ENCODE results near the gene ZNF585A. TPM values are rescaled to one million over a fixed set of nuclear protein-coding genes. Genes with fewer than 3 reads are reported as not detected.

ZNF585A gene
- polyA plus RNA-seq, 1 donor (not counting 4 experiments of a cell fraction or from before 2014, with no cell fraction given) = 13.2 TPM

- Histone ChIP-seq H3K9me3 (ENCODE audit: control insufficient read depth, low read depth, low read length) (no peaks in the 10 kb centered on the region), H3K9ac (ENCODE audit: control insufficient read depth, extremely low read depth, insufficient read depth, low read length) (no peak overlapping the region), H3K79me2 (ENCODE audit: control insufficient read depth, insufficient read depth, low read length) (peaks cover 13% of the 10 kb centered on the region), H3K27ac (ENCODE audit: control insufficient read depth, insufficient read depth, low read length) (no peak overlapping the region), H4K20me1 (ENCODE audit: control insufficient read depth, extremely low read depth, insufficient read depth, low read length) (no peaks in the 10 kb centered on the region), H3K27me3 (ENCODE audit: control insufficient read depth, extremely low read depth, insufficient read depth, low read length) (no peaks in the 10 kb centered on the region), H2AFZ (ENCODE audit: control insufficient read depth, low read length) (no peak overlapping the region), H3K9me1 (ENCODE audit: control insufficient read depth, extremely low read depth, insufficient read depth, low read length) (no peaks in the 10 kb centered on the region), H3K4me2 (ENCODE audit: control insufficient read depth, extremely low read depth, insufficient read depth, low read depth, low read length) (no peak overlapping the region), H3K36me3 (ENCODE audit: control insufficient read depth in 2 of 2, extremely low read depth in 1 of 2, insufficient read depth in 2 of 2, low read length in 2 of 2) (peaks cover 0 to 2% of the 10 kb centered on the region in 2 experiments), H3K4me3 (ENCODE audit: control insufficient read depth in 2 of 3, extremely low read depth in 1 of 3, insufficient read depth in 2 of 3, low read depth in 1 of 3, low read length in 3 of 3) (no peak overlapping the region), H3K4me1 (ENCODE audit: control insufficient read depth, extremely low read depth, insufficient read depth, low read length) (peaks cover 15% of the 10 kb centered on the region)
- TF ChIP-seq CTCF (optimal IDR thresholded peaks at IDR 0.05 in 1 of 3, IDR thresholded peaks at IDR 0.05 in 1 of 3, conservative IDR thresholded peaks at IDR 0.05 in 1 of 3; ENCODE audit: extremely low read depth in 1 of 3, insufficient read depth in 2 of 3, low read length in 3 of 3) = no peak
- no peak for TF ChIP-seq EZH2 (IDR thresholded peaks at IDR 0.05; ENCODE audit: low read length)
- no peak for FAIRE-seq
- DNase-seq (ENCODE audit: low read depth, low spot score) = no peak
- dilution Hi-C loops (cut with MboI; ENCODE audit: extremely low pct_ligation_motif_present, low sequenced_read_pairs) = loop anchor here (5.0 kb wide), 1 partner anchor 48 kb away; the partner anchor contains the start of gene ZNF585A
Observed at GRCh38 chr19:37220383-37220782, 47.9 kb upstream of the ZNF585A start.

GRCh38 chr19:37218592-37218935, 46.1 kb upstream of the ZNF585A start:
- DNase-seq (ENCODE audit: low read depth, low spot score) (no peak), FAIRE-seq (no peak)
- peaks cover 15% of the 10 kb centered on the region for H3K4me1 ChIP-seq (ENCODE audit: control insufficient read depth, extremely low read depth, insufficient read depth, low read length)
- no peaks in the 10 kb centered on the region for H3K27me3 ChIP-seq (ENCODE audit: control insufficient read depth, extremely low read depth, insufficient read depth, low read length)
- H3K27ac ChIP-seq (ENCODE audit: control insufficient read depth, insufficient read depth, low read length) = peak overlapping the region; percentile 90
- H3K9ac ChIP-seq (ENCODE audit: control insufficient read depth, extremely low read depth, insufficient read depth, low read length) = peak overlapping the region; percentile 87
- no peaks in the 10 kb centered on the region for H4K20me1 ChIP-seq (ENCODE audit: control insufficient read depth, extremely low read depth, insufficient read depth, low read length)
- H3K4me2 ChIP-seq (ENCODE audit: control insufficient read depth, extremely low read depth, insufficient read depth, low read depth, low read length) = peak overlapping the region; percentile 83
- H3K9me1 ChIP-seq (ENCODE audit: control insufficient read depth, extremely low read depth, insufficient read depth, low read length) = no peaks in the 10 kb centered on the region
- TF ChIP-seq CTCF (optimal IDR thresholded peaks at IDR 0.05 in 1 of 3, IDR thresholded peaks at IDR 0.05 in 1 of 3, conservative IDR thresholded peaks at IDR 0.05 in 1 of 3; ENCODE audit: extremely low read depth in 1 of 3, insufficient read depth in 2 of 3, low read length in 3 of 3) (no peak), EZH2 (IDR thresholded peaks at IDR 0.05; ENCODE audit: low read length) (no peak)
- H3K36me3 ChIP-seq (ENCODE audit: control insufficient read depth in 2 of 2, extremely low read depth in 1 of 2, insufficient read depth in 2 of 2, low read length in 2 of 2) = peaks cover 0 to 2% of the 10 kb centered on the region in 2 experiments
- dilution Hi-C loops (cut with MboI; ENCODE audit: extremely low pct_ligation_motif_present, low sequenced_read_pairs) = no loop called here
- H2AFZ ChIP-seq (ENCODE audit: control insufficient read depth, low read length) = peak overlapping the region; percentile 99
- H3K79me2 ChIP-seq (ENCODE audit: control insufficient read depth, insufficient read depth, low read length) = peaks cover 13% of the 10 kb centered on the region
- H3K9me3 ChIP-seq (ENCODE audit: control insufficient read depth, low read depth, low read length) = no peaks in the 10 kb centered on the region
- peak overlapping the region; percentile 47 to 88 (median 74) for H3K4me3 ChIP-seq (ENCODE audit: control insufficient read depth in 2 of 3, extremely low read depth in 1 of 3, insufficient read depth in 2 of 3, low read depth in 1 of 3, low read length in 3 of 3)
